Lung (tissue), 12 donors: Measurements from ENCODE around the gene MCM9. TPM values are rescaled to one million over a fixed set of nuclear protein-coding genes. Genes with fewer than 3 reads are reported as not detected.
A peak's percentile ranks its signal among the peaks of the same experiment; 100 is the strongest.
"Not testable (repeated sequence)": the region's sequence is repeated elsewhere in the genome, so short reads cannot be mapped to it uniquely, and the experiment has no call there.

Experiments
- ATAC-seq: fragments of 200-7000 bp; cut with Tn5 transposase; one replicate; pipeline ENCODE4 v1.9.1; 2020; ENCODE audit warnings: moderate number of reproducible peaks; ENCODE audit not compliant: insufficient read depth, low FRiP score
- DNase-seq, 3 donors: peaks; one replicate each; pipeline ENCODE4 v3.0.0-alpha.2; 2013 to 2017
- H3K27ac ChIP-seq, 2 donors: one replicate each; pipeline ENCODE4 v1.5.1; 2013; ENCODE audit warnings: mild to moderate bottlenecking in 2 of 2, moderate library complexity in 2 of 2, control low read depth in 1 of 2, inconsistent platforms in 1 of 2, low read depth in 1 of 2, low read length in 1 of 2
- H3K27me3 ChIP-seq, 3 donors: one replicate each; pipeline ENCODE4 v1.5.1; 2013; ENCODE audit warnings: low read length in 2 of 3; ENCODE audit not compliant: control insufficient read depth in 3 of 3, insufficient read depth in 3 of 3
- H3K36me3 ChIP-seq, 4 donors: one replicate each; pipeline ENCODE4 v1.5.1; 2013; ENCODE audit warnings: low read length in 4 of 4, mild to moderate bottlenecking in 1 of 4, moderate library complexity in 1 of 4; ENCODE audit not compliant: control insufficient read depth in 4 of 4, insufficient read depth in 4 of 4
- H3K4me1 ChIP-seq, 5 donors: one replicate each; pipeline ENCODE4 v1.5.1; 2013; ENCODE audit warnings: low read length in 5 of 5, mild to moderate bottlenecking in 2 of 5, moderate library complexity in 1 of 5; ENCODE audit not compliant: control insufficient read depth in 5 of 5, insufficient read depth in 5 of 5
- H3K4me3 ChIP-seq: one replicate; pipeline ENCODE4 v1.5.1; 2013; ENCODE audit warnings: mild to moderate bottlenecking, control low read depth, moderate library complexity
- H3K9ac ChIP-seq, 2 donors: one replicate each; pipeline ENCODE4 v1.5.1; 2013; ENCODE audit warnings: low read length in 2 of 2, control low read depth in 1 of 2; ENCODE audit not compliant: insufficient read depth in 1 of 2
- H3K9me3 ChIP-seq, 4 donors: one replicate each; pipeline ENCODE4 v1.5.1; 2013; ENCODE audit warnings: low read length in 3 of 4, mild to moderate bottlenecking in 1 of 4, moderate library complexity in 1 of 4; ENCODE audit not compliant: control insufficient read depth in 4 of 4, insufficient read depth in 3 of 4
- WGBS, 2 donors: extraction: QIAGEN DNeasy Blood & Tissue Kit; methylation state at CpG; one replicate each; pipeline ENCODE4 v1.1.7; 2013; 5-methylcytosine and 5-hydroxymethylcytosine counted together
- polyA plus RNA-seq, 2 donors: library from polyadenylated mRNA; stranded (reverse); fragments of 200-250 nt; gene quantifications; one replicate each; pipeline ENCODE4 v1.2.1, GENCODE V29; 2013
- total RNA-seq, 2 donors: library from RNA; depleted of rRNA in 1 of 2; stranded (reverse); fragments of >200 nt in 1 of 2; gene quantifications; one replicate each; pipeline ENCODE4 v1.2.1, GENCODE V29; 2014 to 2021
- TF ChIP-seq, protein P1 (sequence below): IDR thresholded peaks from 2 replicates; pipeline ENCODE4 v1.5.1; 2012; ENCODE audit warnings: mild to moderate bottlenecking; ENCODE audit errors: control extremely low read depth, extremely low read depth
- donor health status: control.
- donor health status: control.
- donor health status: Bipolar disorder and iron deficiency.
- donor health status: healthy.
- donor health status: DM: yes; HTN: yes; CAD: no.

MCM9 gene
- total and polyA plus RNA-seq, 4 donors = 4.8 to 28.6 (median 12.0) TPM

DNA sequence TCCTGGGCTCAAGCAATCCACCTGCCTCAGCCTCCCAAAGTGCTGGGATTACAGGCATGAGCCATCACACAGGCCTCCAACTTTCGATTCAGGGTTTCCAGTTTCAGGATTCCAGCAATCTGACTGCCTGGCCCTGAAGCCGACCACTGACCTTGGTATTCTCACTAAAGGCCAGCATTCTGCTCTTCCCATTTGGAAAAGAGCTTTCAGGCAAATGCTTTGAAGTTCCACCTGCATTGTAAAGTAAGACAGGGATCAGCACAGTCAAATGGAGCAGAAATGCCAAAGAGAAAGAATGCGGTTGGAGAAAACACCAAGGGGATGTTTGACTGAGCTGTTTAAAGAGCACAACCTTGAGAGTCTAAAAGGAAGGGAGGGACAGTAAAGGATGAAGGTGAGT lies 166.5 kb downstream of the MCM9 start:
- Histone ChIP-seq H3K27ac (peak overlapping the region in 1 of 2 donors; percentile 71), H3K9me3 (peaks cover 0 to 2% (median 0%) of the 10 kb centered on the region in 4 donors), H3K4me3 (no peak overlapping the region), H3K4me1 (no peaks in the 10 kb centered on the region), H3K9ac (no peak overlapping the region), H3K36me3 (no peaks in the 10 kb centered on the region), H3K27me3 (no peaks in the 10 kb centered on the region)
- WGBS, 2 donors = 88 to 90% methylated on average over 3 of the region's 3 CpGs
- TF ChIP-seq, protein P1, sequence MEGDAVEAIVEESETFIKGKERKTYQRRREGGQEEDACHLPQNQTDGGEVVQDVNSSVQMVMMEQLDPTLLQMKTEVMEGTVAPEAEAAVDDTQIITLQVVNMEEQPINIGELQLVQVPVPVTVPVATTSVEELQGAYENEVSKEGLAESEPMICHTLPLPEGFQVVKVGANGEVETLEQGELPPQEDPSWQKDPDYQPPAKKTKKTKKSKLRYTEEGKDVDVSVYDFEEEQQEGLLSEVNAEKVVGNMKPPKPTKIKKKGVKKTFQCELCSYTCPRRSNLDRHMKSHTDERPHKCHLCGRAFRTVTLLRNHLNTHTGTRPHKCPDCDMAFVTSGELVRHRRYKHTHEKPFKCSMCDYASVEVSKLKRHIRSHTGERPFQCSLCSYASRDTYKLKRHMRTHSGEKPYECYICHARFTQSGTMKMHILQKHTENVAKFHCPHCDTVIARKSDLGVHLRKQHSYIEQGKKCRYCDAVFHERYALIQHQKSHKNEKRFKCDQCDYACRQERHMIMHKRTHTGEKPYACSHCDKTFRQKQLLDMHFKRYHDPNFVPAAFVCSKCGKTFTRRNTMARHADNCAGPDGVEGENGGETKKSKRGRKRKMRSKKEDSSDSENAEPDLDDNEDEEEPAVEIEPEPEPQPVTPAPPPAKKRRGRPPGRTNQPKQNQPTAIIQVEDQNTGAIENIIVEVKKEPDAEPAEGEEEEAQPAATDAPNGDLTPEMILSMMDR = no peak
- ATAC-seq (no peak), DNase-seq (no peak)

- not testable (repeated sequence) for H3K9me3 ChIP-seq, H3K27ac ChIP-seq, H3K9ac ChIP-seq, H3K27me3 ChIP-seq, ATAC-seq, H3K4me3 ChIP-seq, DNase-seq, H3K36me3 ChIP-seq, H3K4me1 ChIP-seq
- 84 to 92% methylated on average over 2 of the region's 2 CpGs for WGBS, 2 donors
Measured at GRCh38 chr6:118765316-118765715, 169.6 kb downstream of the MCM9 start.

GRCh38 chr6:118764766-118765165 lies 170.2 kb downstream of the MCM9 start:
- TF ChIP-seq, protein P1 = no peak
- no peak overlapping the region for H3K4me3 ChIP-seq
- H3K36me3 ChIP-seq = no peaks in the 10 kb centered on the region
- no peak for ATAC-seq
- 26 to 50% methylated on average over 3 of the region's 3 CpGs for WGBS, 2 donors
- peaks cover 0 to 2% (median 0%) of the 10 kb centered on the region in 4 donors for H3K9me3 ChIP-seq
- no peaks in the 10 kb centered on the region for H3K4me1 ChIP-seq
- H3K27me3 ChIP-seq = no peaks in the 10 kb centered on the region
- DNase-seq = no peak
- H3K27ac ChIP-seq = no peak overlapping the region
- H3K9ac ChIP-seq = no peak overlapping the region

Other genes starting within 250 kb of the MCM9 start
- gene ASF1A, start 41.0 kb downstream of the MCM9 start, total RNA-seq = 10 to 100 TPM; 20.4 to 32.9 TPM
- 10 to 100 TPM in 1 of 2 donors, 1 to 10 TPM in 1; 8.9 to 27.3 TPM for gene ASF1A, start 41.0 kb downstream of the MCM9 start, polyA plus RNA-seq
- gene FAM184A, start 143.5 kb upstream of the MCM9 start, total RNA-seq = 10 to 100 TPM; 18.7 to 63.4 TPM
- gene FAM184A, start 143.5 kb upstream of the MCM9 start, polyA plus RNA-seq = 10 to 100 TPM in 1 of 2 donors, 1 to 10 TPM in 1; 4.4 to 26.6 TPM